D341Med (cell line): ENCODE results near the gene RBFOX2.
"Not testable (repeated sequence)": the region's sequence is repeated elsewhere in the genome, so short reads cannot be mapped to it uniquely, and the experiment has no call there.

Experiments
- DNase-seq: peaks from one replicate; pipeline ENCODE4 v3.0.0; 2012; ENCODE audit warnings: low spot score

The RBFOX2 gene

DNA sequence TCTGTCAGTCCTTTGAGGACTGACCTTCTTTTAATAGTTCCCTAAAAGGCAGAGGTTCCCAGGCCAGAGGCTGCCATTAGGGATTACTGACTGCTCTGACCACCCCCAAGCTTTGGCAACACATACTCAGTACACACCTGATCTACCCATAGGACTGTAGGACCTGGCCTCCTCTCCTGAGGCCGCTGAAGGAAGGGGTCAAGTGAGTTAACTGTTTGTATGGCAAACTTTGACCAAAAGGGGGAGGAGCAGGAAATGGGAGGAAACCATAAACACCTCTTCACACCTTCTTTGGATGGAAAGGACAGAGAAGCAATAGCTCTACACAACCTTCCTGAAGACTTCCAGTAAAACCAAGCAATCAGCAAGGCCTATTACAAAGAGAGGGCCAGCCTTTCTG lies 207.0 kb downstream of the RBFOX2 start:
- DNase-seq = no peak

DNA sequence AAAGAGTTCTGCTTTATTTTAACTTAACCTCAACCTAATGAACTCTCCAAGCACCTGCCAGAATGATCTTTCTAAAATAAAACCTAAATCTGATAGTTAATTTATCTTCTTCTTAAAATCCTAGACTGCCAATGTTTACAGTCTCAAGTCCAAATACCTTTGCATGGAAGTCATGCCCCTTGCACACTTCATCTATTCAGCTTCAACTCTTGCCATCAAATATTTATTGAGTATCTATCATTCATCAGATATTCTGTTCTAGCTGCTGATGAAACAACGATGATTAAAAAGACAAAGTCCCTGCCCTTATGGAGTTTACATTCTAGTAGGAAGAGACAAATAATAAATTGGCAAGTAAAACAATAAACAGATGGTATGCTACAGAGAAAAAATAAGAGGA lies 209.2 kb downstream of the RBFOX2 start:
- no peak for DNase-seq

DNA sequence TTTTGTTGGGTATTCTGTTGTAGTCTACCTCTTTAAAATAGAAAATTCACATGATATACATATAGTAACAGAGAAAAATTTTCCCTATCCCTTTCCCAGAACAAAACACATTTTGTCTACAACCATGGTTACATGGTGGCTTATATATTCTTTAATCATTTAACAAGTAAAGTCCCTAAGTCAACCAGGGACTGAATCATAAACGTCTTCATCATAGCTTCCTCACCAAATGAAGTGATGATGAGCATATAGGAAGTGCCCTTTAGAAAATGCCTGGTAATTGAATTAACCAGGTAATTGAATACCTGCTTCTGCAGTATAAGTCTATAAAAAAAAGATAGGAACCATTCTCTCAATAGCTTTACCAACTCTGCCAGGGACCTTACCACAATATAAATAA lies 209.7 kb downstream of the RBFOX2 start:
- no peak for DNase-seq

DNA sequence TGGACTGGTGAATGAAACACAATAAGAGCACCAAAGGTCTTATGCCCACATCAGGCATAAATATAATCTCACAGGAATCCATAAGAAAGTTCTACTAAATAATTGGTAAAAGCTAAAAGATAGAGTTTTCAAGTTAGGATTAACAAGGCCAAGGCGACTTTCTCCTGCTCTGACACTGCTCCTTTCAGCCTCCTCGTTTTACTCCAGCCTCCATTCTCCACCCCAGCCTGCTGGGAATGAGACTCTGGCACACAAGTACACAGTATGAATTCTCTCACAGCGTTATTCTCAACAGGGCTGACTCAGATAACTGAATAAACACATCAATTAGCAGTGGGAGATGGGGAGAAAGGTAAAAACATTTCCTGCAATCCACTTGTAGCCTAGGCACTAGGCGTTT lies 216.0 kb downstream of the RBFOX2 start:
- DNase-seq = no peak

DNA sequence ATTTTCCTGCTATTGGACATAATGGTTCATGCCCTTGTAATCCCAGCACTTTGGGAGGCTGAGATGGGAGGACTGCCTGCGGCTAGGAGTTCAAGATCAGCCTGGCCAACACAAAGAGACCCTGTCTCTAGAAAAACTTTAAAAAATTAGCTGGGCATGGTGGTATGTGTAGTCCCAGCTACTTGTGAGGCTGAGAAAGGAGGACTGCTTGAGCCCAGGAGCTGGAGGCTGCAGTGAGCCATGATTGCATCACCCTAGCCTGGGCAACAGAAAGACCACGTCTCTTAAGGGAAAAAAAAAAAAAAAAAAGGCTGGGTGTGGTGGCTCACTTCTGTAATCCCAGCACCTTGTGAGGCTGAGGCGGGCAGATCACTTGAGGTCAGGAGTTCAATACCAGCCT lies 217.0 kb downstream of the RBFOX2 start:
- DNase-seq = no peak

DNA sequence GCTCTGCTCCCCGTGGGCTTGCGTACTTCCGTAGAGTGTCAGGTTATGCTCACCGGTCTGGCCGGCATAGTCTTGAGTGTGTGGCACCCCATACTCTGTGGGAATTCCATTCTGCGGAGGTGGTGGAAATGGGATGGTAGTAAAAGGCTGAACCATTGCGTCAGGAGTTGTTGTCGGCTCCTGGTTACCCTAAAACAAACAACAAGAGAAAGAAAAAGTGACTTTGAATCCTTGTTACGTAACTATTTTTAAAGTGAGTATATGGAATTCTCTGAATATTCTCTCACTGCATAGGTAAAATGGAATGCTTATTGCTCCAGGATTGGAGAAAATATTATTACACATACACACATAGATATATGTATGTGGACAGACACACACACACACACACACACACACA lies 218.8 kb downstream of the RBFOX2 start:
- DNase-seq = no peak

DNA sequence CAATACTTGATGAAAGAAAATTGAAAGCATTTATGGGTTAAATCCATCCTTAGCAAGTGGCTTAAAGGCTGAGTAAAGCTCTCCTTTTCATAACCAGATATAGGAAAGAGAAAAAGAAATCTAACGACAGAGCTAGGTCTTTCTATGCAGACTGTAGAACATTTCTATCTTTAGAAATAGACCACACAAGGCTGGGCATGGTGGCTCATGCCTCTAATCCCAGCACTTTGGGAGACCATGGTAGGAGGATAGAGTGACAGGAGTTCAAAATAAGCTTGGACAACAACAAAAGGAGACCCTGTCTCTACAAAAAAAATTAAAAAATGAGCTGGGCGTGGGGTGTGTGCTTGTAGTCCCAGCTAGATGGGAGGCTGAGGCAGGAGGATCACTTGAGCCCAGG lies 220.2 kb downstream of the RBFOX2 start:
- DNase-seq = no peak

DNA sequence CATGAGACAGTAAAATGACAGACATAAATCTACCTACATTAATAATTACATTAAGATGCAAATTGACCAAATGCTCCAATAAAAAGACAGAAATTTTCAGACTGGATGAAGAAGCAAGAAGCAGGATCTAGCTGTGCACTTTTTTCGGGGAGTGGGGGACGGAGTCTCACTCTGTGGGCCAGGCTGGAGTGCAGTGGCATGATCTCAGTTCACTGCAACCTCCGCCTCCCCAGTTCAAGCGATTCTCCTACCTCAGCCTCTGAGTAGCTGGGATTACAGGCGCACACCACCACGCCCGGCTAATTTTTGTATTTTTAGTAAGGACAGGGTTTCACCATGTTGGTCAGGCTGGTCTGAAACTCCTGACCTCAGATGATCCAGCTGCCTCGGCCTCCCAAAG lies 222.0 kb downstream of the RBFOX2 start:
- not testable (repeated sequence) for DNase-seq

DNA sequence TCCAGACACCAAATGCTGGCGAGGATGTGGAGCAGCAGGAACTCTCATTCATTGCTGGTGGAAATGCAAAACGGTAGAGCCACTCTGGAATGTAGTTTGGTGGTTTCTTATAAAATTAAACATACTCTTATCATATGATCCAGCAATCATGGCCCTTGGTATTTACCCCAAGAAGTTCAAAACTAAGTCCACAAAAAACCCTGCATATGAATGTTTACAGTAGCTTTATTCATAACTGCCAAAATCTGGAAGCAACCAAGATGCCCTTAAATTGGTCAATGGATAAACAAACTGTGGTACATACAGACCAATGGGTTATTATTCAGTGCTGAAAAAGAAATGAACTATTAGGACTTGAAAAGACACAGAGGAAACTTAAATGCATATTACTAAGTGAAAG lies 223.2 kb downstream of the RBFOX2 start:
- no peak for DNase-seq

DNA sequence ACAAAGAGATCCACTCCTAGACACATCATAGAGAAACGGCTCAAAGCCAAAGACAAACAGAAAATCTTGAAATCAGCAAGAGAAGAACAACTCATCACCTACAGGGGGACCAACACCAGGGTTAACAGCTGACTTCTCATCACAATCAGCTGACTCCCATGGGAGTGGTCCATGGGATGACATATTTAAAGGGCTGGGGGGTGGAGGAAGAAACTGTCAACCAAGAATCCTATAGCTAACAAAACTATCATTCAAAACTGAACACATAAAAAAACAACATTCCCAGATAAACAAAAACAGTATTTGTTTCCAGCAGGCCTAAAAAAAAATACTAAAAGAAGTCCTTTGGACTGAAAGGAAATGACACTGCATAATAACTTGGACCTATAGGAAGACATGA lies 224.2 kb downstream of the RBFOX2 start:
- DNase-seq = no peak

DNA sequence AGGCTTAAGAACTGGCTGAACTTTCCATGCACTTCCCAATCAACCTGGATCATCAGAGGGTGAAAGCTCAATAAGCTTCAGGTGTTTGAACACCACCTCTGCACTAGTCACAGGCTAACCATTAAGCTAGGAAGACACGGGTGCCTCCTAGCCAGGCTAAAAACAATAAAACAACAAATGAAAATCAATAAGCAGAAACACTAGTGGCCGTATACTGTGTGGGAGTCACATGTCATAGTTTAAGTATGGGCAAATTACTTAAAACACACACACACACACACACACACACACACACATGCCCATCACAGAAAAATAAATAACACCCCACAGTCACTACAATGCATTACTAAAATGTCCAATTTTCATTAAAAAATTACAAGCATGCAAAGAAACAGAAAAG lies 225.7 kb downstream of the RBFOX2 start:
- DNase-seq = no peak

DNA sequence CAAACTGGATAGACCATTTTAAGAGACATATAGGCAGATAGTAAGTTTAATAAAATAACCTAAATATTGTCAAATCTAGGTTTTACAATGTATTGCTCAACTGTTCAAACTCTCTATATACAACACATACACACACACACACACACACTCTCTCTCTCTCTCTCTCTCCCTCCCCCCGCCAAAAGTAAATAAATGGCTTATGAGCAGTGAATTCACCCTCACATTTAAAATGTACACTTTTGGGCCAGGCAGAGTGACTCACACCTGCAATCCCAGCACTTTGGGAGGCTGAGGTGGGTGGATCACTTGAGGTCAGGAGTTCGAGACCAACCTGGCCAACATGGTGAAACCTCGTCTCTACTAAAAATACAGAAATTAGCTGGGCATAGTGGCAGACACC lies 227.3 kb downstream of the RBFOX2 start:
- not testable (repeated sequence) for DNase-seq

DNA sequence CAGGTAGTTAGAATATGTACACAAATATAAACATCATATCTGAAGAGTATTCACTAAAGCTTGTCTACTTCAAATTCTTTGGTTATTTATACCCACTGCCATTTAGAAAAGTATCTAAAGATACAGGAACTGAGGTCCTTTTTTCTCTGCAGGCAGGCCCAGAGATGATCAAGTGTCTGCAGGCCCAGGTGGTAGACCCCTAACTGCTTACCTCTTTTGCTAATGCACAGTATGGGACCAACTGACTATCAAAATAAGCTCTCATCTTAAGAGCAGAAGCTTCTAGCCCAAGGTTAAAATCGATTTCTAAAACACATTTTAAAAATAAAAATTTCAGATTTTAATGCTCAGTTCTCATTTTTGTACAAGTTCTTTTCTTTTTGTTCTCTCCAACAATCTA lies 229.5 kb downstream of the RBFOX2 start:
- DNase-seq = no peak

DNA sequence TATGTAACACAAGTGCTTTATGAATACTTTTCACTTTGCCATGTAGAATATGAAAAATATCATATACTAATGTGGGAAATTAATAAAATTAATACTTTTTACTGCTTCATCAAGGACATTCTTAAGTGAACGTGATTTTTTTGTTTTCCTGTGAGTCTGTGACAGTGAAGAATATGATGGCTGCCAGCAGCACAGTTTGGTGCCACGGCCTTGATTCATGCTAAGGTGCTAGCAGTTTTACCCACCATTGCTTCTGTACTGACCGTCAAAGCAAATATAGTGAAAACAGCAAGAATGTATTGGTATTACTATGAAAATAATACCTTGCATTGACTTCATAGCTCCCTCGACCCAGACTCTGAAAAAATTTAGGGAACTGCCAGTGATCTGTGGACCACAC lies 231.2 kb downstream of the RBFOX2 start:
- no peak for DNase-seq

DNA sequence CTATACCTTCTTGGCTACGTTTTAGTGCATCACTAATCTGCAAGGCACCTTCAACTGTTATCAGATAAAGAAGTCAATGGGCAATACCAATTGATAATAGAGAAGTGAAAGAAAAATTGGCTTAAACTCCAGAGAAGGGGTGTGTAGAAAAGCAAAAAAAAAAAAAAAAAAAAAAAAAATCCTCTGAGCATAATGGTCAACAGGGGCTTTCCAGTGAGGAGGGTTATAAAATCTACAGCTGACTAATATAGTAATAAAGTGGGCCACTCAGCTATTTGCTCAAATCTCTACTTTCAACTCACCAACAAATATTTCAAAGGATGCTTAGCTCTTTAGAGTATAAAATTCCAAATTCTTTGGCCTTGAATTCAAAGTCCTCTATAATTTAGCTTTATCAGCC lies 233.1 kb downstream of the RBFOX2 start:
- no peak for DNase-seq

DNA sequence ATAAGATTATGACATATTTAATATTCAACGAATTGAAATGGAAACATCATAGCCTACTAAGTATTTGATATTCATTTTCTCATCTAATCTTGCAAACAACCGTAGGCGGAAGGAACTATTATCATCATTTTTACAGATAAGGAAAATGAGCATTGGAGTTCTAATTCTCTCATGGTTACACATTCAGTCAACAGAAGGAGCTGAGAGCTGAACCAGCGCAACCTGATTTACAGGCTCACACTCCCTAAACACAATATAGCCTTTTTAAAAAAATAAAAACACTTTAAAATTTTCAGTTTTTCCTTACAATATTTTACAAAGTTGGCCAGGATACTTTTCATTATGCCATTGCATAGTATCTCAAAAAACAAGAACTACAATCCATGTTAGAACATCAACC lies 236.1 kb downstream of the RBFOX2 start:
- no peak for DNase-seq

DNA sequence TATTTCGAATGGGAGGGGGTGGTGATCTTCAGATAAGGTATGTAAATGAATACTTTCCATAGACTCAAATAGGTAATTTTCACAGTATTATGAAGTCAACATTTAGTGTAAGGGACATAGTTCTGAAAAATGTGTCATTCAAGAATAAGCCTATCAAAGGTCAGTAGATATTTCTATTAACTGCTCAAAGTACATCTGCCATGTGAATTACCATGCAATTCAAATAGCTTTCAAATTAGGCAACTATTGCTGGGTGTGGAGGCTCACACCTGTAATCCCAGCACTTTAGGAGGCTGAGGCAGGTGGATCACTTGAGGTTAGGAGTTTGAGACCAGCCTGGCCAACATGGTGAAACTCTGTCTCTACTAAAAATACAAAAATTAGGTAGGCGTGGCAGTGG lies 236.8 kb downstream of the RBFOX2 start:
- DNase-seq = not testable (repeated sequence)

DNA sequence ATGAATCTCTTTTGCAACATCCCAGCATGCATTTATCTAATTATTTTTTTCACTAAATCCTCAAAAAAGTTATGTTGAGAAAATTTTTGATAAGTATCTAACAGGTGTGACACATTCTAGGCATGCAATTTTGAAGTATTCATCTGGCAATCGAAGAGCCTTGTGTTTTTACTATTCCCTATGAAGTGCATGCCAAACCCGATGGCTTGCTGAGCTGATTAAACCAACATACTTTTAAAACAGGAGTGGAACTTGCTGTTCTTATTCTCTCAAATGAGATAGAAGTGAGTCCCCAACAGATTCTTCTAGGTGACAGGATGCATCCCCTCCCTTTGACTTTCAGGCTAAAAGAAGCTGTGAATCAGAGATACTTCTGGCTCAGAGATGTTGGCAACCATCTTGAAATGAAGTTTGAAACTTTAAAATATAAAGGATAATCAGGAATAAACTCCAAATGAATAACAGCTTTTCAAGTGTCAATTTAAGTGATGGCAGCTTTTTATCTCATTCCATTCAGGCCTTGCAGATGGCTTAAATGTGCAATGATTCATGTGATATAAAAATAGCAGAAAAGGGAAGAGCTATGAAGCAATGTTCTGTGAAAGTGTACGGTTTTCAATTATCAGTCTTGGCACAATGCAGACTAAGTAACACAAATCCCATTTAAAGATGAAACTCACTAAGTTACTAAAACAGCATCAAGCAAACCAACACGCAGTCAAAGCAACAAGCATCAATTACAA lies 243.3 kb downstream of the RBFOX2 start:
- no peak for DNase-seq

DNA sequence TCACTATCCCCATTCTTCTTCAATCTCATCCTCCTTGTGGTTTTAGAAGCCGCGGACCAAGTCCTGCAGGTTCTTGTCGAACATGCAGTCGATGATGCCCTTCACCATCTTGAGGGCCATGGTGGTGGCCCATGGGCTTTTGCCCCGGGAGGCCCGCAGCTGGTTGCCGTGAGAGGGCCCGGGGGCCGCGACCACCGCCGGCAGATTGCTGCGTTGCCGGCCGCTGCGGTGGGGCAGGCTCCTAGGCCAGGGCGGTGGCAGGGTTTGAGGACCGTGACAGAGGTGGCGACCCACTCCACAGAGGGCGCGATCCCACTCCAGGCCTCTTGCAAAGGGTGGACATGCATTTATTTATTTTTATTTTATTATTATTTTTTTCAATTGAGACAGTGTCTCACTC lies 244.0 kb downstream of the RBFOX2 start:
- DNase-seq = no peak

DNA sequence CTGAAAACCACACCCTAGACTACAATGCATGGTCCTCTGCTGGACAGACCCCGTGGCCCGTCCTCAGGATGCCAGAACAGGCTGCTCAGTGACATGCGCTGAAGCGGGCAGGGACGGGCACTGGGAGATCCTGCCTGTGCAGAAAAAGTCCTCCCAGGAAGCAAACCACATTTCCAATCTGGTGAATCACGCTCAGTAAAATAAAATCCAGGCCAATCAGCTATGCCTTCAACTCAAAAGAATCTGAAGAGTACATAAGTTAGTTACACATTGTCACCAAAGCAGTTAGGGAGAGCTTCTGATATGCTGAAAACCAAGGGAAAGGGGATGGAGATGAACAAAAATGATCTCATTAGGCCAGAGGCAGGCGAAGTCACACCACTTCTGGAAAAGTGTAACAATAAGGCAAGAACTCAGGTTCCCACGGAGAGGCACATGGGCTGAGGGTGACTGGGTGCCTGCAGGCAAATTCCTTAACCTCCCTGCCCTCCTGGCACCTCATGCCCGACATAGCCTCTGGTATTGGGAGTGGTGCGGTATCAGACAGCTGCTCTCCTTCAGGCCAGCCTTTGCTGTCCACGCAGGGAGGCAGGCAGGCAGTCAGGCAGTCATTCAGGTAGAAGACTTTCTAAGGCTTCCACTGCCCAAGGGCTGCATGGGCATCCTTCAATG lies 244.5 kb downstream of the RBFOX2 start:
- DNase-seq = no peak

DNA sequence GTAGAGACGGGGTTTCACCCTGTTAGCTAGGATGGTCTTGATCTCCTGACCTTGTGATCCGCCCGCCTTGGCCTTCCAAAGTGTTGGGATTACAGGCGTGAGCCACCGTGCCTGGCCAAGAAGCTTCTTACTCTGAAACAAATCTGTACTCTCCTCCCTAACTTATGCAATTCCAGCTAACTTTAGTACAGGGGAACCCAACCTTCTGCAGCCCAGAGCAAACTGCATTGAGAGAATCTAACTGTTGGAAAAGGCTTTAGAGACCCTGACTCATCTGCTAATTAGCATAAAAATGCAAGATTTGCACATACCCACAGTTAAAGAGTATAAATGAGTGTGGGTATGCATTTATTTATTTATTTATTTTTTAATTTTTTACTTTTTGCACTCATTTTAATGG lies 246.1 kb downstream of the RBFOX2 start:
- DNase-seq = no peak

DNA sequence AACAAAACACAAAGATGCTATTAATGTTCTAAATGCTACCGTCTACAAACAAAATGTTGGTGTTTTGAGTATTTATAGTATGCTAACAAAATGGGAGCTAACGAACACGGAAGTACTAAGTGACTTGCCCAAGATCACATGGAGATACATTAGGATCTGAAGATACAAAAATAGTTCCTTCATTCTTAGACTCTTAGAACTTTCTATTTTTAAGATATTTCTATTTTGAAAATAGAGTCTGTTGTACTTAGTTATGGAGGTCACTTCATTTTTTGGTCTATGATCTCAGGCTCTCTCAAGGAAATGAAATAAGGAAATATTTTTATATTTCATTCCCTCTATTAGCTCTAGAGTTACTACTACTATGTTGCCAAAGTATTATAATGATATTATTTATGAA lies 246.7 kb downstream of the RBFOX2 start:
- no peak for DNase-seq

DNA sequence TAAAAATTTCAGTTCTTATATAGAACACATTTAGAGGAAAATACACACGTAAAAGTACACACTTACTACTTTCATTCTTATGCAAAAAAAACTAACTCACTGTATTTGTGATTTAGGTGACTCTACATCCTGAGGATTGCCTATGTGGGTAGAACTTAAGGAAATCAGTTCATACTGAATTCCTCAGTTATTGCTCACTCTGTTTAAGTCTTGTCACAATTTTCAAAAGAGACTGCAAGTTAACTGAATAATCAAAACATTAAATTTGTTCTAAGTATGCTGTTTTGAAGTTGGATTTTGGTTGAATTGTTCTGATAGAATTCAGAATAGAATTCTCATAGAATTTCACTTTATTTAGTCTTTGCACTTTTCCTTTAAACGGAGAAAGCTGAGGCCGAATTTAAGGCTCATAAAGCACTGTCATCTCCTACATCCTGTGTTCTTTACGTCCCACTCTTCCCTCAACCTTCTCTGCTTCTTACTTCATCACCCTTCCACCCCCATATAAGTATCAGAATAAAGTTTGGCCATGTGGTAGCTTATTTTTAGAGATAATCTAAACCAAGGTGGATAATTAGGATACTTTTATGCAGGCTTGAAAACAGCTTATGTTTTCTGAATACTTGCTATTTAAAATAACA lies 251.2 kb downstream of the RBFOX2 start:
- no peak for DNase-seq

DNA sequence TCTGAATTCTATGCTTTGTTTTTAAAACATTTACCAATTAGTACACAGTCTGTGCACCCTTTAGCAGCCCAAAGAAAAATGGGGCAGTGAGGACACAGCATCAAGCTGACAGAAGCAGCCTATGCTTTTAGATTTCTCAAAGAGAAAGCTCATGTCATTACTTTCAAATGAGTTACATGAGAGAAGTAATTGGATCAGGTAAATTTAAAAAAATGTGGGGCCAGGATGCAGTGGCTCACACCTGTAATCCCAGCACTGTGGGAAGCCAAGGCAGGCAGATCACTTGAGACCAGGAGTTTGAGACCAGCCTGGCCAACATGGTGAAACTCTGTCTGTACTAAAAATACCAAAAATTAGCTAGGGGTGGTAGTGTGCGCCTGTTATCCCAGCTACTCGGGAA lies 253.3 kb downstream of the RBFOX2 start:
- no peak for DNase-seq
